ENCODE results near the gene ZNF860.
"Not testable (repeated sequence)": the region's sequence is repeated elsewhere in the genome, so short reads cannot be mapped to it uniquely, and the experiment has no call there.

Gene ZNF860

DNA sequence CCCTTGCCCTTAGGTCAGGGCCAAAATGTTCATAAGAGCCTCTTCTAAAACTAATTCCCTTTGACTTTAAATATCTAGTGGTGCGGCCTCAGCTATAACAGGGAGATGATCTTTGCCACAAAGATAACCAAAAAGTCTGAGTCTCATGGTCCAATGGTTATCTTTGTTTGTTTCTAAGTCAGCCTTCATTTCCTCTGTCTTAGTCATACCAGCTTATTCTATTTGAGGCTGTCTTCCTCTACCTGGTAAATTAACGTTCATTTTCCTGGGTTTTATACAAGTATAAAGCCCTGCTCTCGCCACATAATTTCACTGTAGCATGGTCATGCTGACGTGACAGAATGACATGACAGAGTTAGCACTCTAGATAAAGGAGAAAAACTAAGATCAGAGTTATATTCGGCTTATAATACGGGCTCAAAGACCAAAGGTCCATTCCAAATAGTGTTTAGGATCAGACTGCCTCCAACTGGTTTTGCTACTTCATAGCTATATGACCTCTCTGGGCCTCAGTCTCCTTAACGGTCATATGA lies 18.4 kb downstream of the ZNF860 start:
- DNase-seq = peak in 1 of 5 experiments; percentile 75

DNA sequence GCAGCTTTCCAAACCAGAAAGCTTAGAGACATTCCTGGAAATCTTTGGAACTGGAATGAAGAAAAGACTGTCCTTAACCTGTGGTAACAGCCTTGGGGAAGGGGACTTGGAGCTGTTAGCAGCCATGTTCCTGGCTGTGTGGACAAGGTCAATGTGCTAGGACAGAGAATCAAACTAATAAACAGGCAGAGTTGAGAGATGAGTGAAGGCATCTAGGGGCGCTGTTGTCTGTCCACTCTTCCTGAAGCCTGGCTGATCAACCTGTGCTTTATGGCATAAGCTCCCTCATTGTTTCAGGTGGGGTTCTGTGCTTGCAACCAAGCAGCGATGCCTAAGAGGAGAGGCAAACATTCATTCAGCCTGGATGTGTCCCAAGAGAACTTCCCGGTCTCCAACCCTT lies 19.3 kb downstream of the ZNF860 start:
- no peak for DNase-seq

DNA sequence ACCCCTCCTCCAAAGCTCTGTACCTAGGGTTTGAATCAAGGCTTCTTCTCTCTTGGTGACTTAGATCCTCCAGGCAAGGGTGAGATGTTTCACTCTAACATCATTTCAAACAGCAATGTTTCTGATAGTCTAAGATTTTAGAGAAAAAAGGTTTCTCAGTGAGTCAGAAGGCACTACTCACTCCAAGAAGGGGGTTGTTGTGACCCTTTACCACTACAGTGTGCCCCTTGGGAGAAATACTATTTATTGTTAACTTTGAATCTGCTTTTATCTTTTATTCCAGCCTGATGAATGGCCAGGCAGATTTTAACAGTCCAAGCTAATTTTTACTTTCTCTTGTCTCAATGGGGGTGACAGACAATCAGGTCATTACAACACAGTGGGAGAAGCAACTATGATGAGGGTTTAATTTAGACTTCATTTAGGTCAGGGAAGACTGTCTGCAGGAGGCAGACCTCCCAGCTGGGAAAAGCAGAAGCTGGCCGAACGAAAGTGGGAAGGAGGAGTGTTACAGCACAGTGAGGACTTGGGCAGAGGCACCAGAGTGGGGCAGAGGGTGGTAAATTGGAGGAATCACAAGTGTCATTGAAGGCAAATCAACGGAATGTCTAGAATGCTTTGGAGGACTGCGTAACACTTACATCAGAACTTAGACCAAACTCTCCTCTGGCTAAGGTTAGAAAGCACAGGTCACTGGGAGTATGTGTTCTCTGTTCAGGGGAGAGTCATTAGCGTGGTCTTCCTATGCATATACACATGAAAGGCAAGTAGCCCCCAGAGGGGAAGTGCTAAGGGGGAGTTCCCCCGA lies 21.2 kb downstream of the ZNF860 start:
- DNase-seq = peak in 1 of 5 experiments; percentile 18

DNA sequence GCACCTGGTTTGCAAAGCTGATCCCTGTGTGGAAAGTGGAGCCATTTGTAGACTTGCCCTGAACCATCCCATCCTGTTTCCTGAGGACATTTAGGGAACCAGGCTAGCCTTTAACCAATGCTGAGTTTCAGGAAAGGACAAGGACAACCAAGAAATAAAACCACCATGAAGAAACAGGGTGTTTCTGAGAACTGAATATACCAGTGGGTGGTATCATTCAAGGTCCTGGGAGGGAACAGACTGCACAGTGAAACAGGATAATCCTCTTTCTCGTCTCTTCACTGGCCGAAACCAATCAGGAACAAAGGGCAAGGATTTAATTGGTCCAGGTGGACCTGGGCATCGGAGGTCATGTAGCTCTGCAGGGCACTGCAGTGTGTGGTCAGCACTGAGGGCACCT lies 21.8 kb downstream of the ZNF860 start:
- DNase-seq = no peak

DNA sequence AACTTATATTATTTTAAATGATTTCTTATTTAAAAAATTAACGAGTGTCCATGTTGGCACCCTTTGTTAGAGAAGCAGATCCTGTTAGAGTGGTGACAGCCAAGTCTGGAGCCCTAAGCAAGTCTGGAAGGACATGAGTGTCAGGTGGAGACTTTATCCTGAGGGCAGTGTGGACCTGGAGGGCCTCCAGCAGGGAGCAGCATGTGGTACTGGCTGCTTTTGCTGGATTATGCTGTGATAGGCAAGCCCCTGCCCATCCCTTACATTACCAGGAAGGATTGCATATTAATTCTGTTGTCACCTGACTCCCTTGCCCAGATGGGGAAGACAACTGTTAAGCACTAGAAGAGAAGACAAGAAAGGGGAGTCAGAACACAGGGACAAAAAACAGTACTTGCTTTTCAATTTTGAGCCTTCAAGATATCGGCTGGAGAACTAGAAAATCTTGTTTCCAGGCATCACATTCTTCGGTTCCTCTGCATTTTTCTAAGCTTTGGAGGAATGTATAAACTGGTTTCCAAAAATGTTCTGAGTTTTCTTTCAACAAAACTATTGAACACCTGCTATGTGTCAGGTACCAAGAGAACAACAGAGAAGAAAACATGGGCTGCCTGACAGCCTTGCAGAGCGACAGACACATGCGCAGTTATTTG lies 22.7 kb downstream of the ZNF860 start:
- DNase-seq = no peak

DNA sequence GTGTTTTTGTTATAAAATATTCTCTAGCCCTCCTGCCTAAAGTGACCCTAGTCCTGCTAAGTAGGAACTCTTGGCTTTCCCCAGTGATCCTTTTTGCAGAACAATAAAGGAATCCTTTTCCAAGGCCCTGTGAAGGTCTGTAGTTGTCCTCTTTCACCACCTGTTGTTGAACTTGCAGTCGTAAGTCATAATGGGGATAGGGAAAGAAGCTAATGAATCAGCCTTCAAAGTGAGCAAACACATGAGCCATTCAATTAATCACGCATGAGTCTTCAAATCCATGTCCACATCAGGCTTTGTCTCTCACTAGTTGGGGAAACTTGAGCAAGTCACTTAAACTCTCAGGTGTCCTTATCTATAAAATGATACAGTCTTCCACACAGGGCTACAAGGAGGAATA lies 27.6 kb downstream of the ZNF860 start:
- no peak for DNase-seq

DNA sequence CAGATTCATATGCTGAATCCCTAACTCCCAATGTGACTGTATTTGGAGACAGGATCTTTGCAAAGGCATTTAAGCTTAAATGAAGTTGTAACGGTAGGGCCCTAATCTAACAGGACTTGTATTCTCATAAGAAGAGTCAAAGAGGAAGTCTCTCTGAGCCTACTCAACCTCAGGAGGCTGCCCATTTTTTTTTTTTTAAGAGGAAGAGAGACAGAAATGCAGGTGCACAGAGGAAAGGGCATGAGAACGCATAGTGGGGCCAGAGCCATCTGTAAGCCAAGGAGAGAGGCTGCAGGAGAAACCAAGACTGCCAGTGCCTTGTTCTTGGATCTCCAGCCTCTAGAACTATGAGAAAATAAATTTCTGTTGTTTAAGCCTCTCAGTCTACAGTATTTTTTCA lies 28.4 kb downstream of the ZNF860 start:
- DNase-seq = no peak

DNA sequence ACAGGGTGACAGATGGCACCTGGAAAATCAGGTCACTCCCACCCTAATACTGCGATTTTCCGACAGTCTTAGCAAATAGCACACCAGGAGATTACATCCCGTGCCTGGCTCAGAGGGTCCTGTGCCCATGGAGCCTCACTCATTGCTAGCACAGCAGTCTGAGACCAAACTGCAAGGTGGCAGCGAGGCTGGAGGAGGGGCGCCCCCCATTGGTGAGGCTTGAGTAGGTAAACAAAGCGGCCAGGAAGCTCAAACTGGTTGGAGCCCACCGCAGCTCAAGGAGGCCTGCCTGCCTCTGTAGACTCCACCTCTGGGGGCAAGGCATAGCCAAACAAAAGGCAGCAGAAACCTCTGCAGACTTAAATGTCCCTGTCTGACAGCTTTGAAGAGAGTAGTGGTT lies 29.1 kb downstream of the ZNF860 start:
- not testable (repeated sequence) for DNase-seq

DNA sequence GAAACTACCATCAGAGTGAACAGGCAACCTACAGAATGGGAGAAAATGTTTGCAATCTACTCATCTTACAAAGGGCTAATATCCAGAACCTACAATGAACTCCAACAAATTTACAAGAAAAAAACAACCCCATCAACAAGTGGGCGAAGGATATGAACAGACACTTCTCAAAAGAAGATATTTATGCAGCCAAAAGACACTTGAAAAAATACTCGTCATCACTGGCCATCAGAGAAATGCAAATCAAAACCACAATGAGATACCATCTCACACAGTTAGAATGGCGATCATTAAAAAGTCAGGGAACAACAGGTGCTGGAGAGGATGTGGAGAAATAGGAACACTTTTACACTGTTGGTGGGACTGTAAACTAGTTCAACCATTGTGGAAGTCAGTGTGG lies 34.1 kb downstream of the ZNF860 start:
- not testable (repeated sequence) for DNase-seq

DNA sequence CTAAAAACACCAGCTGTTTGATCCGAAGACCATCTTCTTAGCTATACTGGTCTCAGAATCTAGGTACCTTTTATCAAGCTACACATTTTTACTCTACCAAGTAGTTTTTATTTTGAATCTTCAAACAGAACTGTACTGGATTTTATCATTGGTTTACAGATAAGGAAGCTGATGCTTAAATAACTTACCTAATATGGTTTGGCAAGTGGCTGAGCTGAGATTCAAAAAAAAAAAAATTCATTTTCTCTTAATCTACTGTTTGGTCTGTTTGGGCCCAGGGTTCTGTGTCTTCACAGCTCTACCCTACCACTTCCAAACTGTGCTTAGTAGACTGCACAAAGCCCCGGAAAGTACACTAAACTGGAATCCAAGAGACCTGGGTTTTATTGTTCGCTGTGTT lies 35.7 kb downstream of the ZNF860 start:
- no peak for DNase-seq

DNA sequence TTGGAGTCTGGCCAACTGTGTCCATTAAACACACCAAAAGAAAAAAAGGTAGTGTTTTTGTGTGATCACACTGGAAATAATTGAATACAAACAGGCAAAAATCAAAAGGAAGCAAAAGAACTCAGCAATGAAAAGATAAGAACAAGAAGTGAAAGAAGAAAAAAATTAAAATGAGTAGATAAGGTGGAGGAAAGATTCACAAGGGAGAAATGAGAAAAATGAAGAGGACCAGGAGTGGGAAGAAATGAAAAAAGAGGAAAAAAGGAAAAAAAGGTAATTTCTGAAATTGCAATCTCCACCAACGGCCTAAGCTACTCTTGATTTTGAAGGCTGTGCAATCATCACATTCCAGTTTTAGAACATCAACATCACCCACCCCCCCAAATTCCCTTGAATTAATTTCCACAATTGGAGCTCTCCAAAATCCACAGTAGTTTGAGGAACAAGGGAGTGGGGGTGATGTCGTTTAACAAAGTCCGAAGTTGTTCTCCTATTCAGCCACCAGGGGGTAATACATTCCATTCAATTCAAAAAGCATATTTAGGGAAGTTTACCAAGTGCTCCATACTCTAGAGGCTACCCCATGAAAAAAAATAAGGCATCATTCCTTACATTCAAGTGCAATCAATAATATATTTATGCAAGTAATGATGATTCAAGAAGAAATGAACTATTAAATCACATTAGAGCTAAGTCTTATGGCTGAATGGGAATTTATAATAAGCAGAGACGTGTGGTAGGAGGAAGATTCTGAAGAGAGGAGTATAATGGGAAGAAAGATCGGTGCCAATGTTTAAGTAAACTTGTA lies 37.4 kb downstream of the ZNF860 start:
- DNase-seq = peak in 2 of 5 experiments; percentile 10 to 27

DNA sequence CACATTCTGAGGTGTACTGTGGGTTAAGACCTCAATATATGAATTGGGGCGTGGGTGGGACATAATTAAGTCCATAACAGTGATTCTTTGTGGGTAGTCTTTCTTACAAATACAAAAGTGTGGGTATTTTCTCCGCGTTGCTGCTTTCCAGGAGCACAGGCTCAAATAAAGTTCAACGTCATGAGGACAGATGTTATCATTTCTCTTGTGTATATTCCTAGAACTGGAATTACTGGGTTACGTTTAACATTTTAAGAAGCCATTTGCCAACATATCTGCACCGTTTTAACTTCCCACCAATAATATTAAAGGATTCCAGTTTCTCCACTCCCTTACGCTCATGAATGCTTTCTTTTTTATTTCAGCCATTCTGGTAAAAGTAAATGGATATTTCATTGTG lies 39.6 kb downstream of the ZNF860 start:
- no peak for DNase-seq

DNA sequence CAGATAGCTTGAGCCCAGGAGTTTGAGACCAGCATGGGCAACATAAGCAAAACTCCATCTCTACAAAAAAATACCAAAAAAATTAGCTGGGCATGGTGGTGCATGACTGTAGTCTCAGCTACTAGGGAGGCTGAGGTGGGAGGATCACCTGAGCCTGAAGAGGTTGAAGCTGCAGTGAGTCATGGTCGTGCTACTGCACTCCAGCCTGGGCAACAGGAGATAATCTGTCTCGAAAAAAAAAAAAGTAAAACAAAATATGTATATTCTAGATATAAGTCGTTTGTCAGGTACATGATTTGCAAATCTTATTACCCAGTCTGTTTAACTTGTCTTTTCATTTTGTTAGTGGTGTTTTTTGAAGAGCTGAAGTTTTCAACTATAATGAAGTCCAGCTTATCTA lies 40.2 kb downstream of the ZNF860 start:
- DNase-seq = no peak

DNA sequence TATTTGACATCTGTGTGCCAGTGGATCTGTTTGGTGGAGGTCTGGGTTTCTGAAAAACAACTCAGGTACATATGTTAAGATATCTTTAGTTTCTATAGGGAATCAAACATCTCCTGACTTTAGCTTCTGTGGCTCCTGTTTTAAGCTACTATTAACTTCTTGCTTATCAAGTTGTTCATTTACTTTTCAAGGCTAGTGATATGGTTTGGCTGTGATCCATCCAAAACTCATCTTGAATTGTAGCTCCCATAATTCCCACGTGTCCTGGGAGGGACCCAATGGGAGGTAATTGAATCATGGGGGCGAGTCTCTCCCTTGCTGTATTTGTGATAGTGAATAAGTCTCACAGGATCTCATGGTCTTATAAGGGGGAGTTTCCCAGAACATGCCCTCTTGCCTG lies 41.4 kb downstream of the ZNF860 start:
- no peak for DNase-seq

DNA sequence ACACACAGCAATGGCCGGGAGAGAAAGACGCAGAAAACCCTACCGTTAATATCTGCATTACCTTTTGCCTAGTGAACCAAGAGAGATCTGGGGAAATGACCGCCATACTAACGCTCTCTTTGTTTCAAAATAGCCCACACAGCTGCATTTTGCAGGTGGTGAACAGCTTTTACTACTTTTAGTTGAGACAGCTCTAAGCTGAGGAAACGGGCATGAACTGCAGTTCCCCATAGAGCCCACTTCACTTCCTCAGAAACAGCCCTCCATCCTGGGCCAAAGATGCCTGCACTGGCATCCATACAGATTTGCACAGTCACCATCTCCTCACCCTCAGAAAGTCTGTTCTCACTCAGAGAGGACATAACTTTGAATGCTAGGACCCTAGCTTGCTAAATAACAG lies 45.0 kb downstream of the ZNF860 start:
- no peak for DNase-seq

DNA sequence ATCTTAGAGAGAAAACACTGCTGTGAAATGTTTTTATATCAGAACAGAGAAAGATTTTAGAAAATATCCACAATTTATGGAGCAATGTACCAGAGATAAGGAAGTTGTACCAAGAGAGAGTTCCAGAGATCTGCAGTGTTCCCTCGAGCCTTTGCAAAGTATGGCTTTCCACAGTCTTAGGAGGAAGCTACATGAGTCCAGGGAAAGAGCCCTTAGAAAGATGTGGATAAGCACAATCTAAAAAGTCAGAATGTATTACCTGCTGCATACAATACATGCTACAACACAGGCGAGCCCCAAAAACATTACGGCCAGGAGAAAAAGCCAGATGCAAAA lies 56.4 kb downstream of the ZNF860 start:
- DNase-seq = no peak

DNA sequence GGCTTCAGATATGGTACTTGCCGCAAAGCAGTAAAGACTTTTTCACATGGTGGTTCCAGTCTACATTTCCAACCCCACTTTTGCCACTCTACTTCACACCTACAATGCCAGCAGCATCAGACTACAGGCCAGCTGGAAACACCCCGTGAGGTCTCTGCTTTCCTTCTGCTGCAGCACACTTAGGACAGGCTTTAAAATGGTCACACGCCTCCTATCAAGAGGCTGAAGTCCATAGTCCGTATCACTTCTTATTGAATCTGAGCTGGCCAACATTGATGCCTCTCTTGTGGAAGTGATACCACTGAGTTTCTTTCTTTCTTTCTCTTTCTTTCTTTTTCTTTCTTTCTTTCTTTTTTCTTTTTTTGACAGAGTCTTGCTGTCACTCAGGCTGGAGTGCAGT lies 59.8 kb downstream of the ZNF860 start:
- DNase-seq = no peak

Data from T-helper 2 cell (primary cell).